Mesenchymal stem cell (in vitro differentiated cells and primary cell): ENCODE results near the gene C4A.

ENCODE experiments used
- DNase-seq: peaks from one replicate; pipeline ENCODE4 v3.0.0-alpha.2; 2013
- H2AFZ ChIP-seq: one replicate; pipeline ENCODE4 v1.6.1; 2013; ENCODE audit warnings: low read depth, mild to moderate bottlenecking, control low read depth, inconsistent platforms, low read length, moderate library complexity
- H2AK5ac ChIP-seq: 2 replicates; pipeline ENCODE4 v1.6.1; 2013; ENCODE audit warnings: low read length, moderate library complexity, mild to moderate bottlenecking, inconsistent platforms; ENCODE audit not compliant: severe bottlenecking
- H2BK120ac ChIP-seq: one replicate; pipeline ENCODE4 v1.6.1; 2013; ENCODE audit warnings: low read depth, mild to moderate bottlenecking, inconsistent platforms, low read length, moderate library complexity
- H2BK12ac ChIP-seq, 2 experiments: one replicate each; pipeline ENCODE4 v1.6.1; 2013; ENCODE audit warnings: inconsistent platforms in 2 of 2, low read length in 2 of 2, mild to moderate bottlenecking in 2 of 2, moderate library complexity in 2 of 2, control low read depth in 1 of 2
- H2BK15ac ChIP-seq: one replicate; pipeline ENCODE4 v1.6.1; 2013; ENCODE audit warnings: mild to moderate bottlenecking, low read depth, inconsistent platforms; ENCODE audit not compliant: poor library complexity, severe bottlenecking
- H2BK5ac ChIP-seq: 2 replicates; pipeline ENCODE4 v1.6.1; 2013; ENCODE audit warnings: low read depth, mild to moderate bottlenecking, low read length, control low read depth, inconsistent platforms; ENCODE audit not compliant: poor library complexity, severe bottlenecking
- H3K14ac ChIP-seq, 2 experiments: one replicate each; pipeline ENCODE4 v1.6.1; 2013; ENCODE audit warnings: inconsistent platforms in 2 of 2, low read length in 2 of 2, control low read depth in 1 of 2, mild to moderate bottlenecking in 1 of 2, moderate library complexity in 1 of 2
- H3K18ac ChIP-seq, 2 experiments: one replicate each; pipeline ENCODE4 v1.6.1; 2013; ENCODE audit warnings: inconsistent platforms in 2 of 2, low read length in 2 of 2, control low read depth in 1 of 2, low read depth in 1 of 2, mild to moderate bottlenecking in 1 of 2
- H3K23ac ChIP-seq, 2 experiments: one replicate each; pipeline ENCODE4 v1.6.1; 2013; ENCODE audit warnings: inconsistent platforms in 2 of 2, low read length in 2 of 2, mild to moderate bottlenecking in 2 of 2, moderate library complexity in 2 of 2, control low read depth in 1 of 2
- H3K27ac ChIP-seq: 2 replicates; pipeline ENCODE4 v1.5.1; 2013; ENCODE audit warnings: mild to moderate bottlenecking, moderate library complexity, low read length, control low read depth, inconsistent platforms; ENCODE audit not compliant: poor library complexity, severe bottlenecking
- H3K27me3 ChIP-seq, 2 experiments: 2 replicates each; pipeline versions ENCODE4 v1.6.1 to v1.7.0; 2013; ENCODE audit warnings: low read length in 2 of 2, mild to moderate bottlenecking in 2 of 2, moderate library complexity in 2 of 2, control low read depth in 1 of 2, inconsistent platforms in 1 of 2; ENCODE audit not compliant: control insufficient read depth in 1 of 2, insufficient read depth in 1 of 2
- H3K36me3 ChIP-seq, 2 experiments: 2 replicates each; pipeline versions ENCODE4 v1.6.1 to v1.7.0; 2013; ENCODE audit warnings: low read length in 2 of 2, control low read depth in 1 of 2, inconsistent platforms in 1 of 2, low read depth in 1 of 2, mild to moderate bottlenecking in 1 of 2; ENCODE audit not compliant: insufficient read depth in 2 of 2, control insufficient read depth in 1 of 2
- H3K4ac ChIP-seq, 2 experiments: one replicate each; pipeline ENCODE4 v1.6.1; 2013; ENCODE audit warnings: inconsistent platforms in 2 of 2, low read length in 2 of 2, mild to moderate bottlenecking in 2 of 2, moderate library complexity in 2 of 2, control low read depth in 1 of 2, low read depth in 1 of 2
- H3K4me1 ChIP-seq: 2 replicates; pipeline ENCODE4 v1.6.1; 2013; ENCODE audit warnings: low read depth, low read length, control low read depth; ENCODE audit not compliant: control insufficient read depth, insufficient read depth
- H3K4me2 ChIP-seq: 2 replicates; pipeline ENCODE4 v1.6.1; 2013; ENCODE audit warnings: low read length, mild to moderate bottlenecking, inconsistent platforms; ENCODE audit not compliant: poor library complexity, severe bottlenecking
- H3K4me3 ChIP-seq, 2 experiments: 2 replicates each; pipeline versions ENCODE4 v1.5.1 to v1.7.0; 2013; ENCODE audit warnings: low read length in 2 of 2, mild to moderate bottlenecking in 2 of 2, control low read depth in 1 of 2, low read depth in 1 of 2; ENCODE audit not compliant: insufficient read depth in 1 of 2
- H3K79me1 ChIP-seq: replicated peaks from 2 replicates; pipeline ENCODE4 v1.6.1; 2013; ENCODE audit warnings: mild to moderate bottlenecking, control low read depth, low read length, inconsistent platforms; ENCODE audit not compliant: poor library complexity, severe bottlenecking
- H3K9ac ChIP-seq: 2 replicates; pipeline ENCODE4 v1.7.0; 2013; ENCODE audit warnings: mild to moderate bottlenecking, low read length, moderate library complexity
- H3K9me3 ChIP-seq: 2 replicates; pipeline ENCODE4 v1.7.0; 2013; ENCODE audit warnings: mild to moderate bottlenecking, low read length; ENCODE audit not compliant: control insufficient read depth
- H4K8ac ChIP-seq: one replicate; pipeline ENCODE4 v1.6.1; 2013; ENCODE audit warnings: inconsistent platforms, mild to moderate bottlenecking, low read length, moderate library complexity
- H4K91ac ChIP-seq: one replicate; pipeline ENCODE4 v1.6.1; 2013; ENCODE audit warnings: mild to moderate bottlenecking, low read length, inconsistent platforms
- WGBS: methylation state at CpG from one replicate; pipeline ENCODE4 v1.1.7; 2013; ENCODE audit warnings: mixed read lengths; 5-methylcytosine and 5-hydroxymethylcytosine counted together

The C4A gene

DNA sequence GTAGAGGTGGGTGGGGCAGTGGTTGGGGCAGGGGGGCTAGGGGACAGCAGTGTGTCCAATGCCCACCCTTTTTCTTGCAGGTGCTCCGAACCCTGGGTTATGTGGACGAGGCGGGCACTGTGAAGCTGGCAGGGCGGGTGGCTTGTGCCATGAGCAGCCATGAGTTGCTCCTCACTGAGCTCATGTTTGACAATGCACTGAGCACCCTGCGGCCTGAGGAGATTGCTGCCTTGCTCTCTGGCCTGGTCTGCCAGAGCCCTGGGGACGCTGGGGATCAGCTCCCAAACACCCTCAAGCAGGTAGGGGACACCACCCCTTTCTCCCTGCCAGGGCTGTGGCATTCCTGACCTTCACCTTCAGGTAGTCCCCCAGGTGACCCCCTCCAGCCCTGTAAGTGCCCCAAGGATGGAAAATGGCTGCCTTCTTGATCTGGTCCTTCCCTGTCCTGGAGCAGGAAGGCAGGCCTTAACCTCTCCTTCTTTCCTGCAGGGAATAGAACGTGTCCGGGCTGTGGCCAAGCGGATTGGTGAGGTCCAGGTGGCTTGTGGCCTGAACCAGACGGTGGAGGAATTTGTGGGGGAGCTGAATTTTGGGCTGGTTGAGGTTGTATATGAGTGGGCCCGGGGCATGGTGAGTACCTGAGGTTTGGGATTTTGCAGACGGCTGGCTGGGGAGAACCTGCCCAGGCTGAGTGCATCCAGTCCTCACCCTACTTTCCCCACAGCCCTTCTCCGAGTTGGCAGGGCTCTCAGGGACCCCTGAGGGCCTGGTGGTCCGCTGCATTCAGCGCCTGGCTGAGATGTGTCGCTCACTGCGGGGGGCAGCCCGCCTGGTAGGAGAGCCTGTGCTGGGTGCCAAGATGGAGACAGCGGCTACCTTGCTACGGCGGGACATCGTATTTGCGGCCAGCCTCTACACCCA is 12.8 kb upstream of the C4A start:
- Histone ChIP-seq H2AK5ac (no peak overlapping the region), H3K14ac (no peak overlapping the region), H4K91ac (no peak overlapping the region), H3K4me3 (no peak overlapping the region), H3K27me3 (no peaks in the 10 kb centered on the region), H3K79me1 (peaks cover 38% of the 10 kb centered on the region), H3K18ac (no peak overlapping the region), H2BK120ac (no peak overlapping the region), H3K27ac (peak overlapping the region; percentile 17), H3K36me3 (peaks cover 62 to 70% of the 10 kb centered on the region in 2 experiments), H2BK15ac (no peak overlapping the region), H3K4me2 (no peak overlapping the region), H2AFZ (no peak overlapping the region), H3K9ac (peak overlapping the region; percentile 99), H2BK5ac (no peak overlapping the region), H4K8ac (no peak overlapping the region), H3K4me1 (peaks cover 32% of the 10 kb centered on the region), H3K23ac (no peak overlapping the region), H3K9me3 (no peaks in the 10 kb centered on the region), H3K4ac (no peak overlapping the region), H2BK12ac (no peak overlapping the region)
- DNase-seq: no peak
- WGBS: 98% methylated on average over 20 of the region's 23 CpGs

DNA sequence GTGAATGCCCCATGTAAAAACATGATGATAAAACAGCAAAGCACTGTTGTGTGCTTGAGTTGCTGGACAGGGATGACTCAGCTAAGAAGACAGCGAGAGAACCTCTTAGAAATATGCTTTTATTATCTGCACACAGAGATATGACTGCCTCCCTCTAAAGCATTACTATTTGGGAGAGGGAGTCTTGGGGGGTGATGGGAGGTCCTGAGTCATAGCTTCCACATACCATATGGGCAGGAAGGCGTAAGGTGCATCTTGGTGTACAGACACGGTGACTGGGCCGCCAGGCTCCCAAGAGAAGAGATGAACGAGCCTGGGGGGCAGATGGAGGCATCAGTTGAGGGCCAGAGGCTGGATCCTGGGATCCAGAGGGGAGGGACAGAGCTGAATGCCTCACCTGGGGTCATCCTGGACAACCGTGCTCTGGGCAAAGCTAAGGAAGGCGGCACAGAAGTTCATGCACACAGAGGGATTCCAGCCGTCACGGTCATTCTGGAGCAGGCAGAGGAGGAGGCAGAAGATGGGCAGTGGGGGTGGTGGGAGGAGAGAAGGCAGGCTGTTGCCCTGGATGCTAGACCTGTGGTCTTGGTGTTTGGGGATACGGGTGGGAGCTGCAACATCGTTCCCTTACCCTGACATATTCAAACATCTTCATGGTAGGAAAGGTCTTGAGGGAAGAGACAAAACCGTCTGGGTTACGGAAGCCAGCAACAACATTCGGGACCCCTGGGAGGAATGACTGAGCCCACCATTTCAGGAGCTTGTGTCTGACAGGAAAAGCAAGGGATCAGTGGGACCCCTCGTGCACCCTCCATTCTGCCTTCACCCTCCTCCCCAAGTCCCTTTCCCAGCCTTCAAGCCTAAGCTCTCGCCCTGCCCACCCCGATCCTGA is 11.9 kb upstream of the C4A start:
- Histone ChIP-seq H3K79me1 (peaks cover 35% of the 10 kb centered on the region), H3K9ac (peak overlapping the region; percentile 99), H2BK12ac (no peak overlapping the region), H3K9me3 (no peaks in the 10 kb centered on the region), H3K14ac (no peak overlapping the region), H4K91ac (no peak overlapping the region), H3K4me1 (peaks cover 32% of the 10 kb centered on the region), H3K27ac (peak overlapping the region; percentile 38), H2BK120ac (no peak overlapping the region), H2BK15ac (no peak overlapping the region), H3K27me3 (no peaks in the 10 kb centered on the region), H3K36me3 (peaks cover 59 to 69% of the 10 kb centered on the region in 2 experiments), H3K4me2 (no peak overlapping the region), H2BK5ac (no peak overlapping the region), H3K18ac (no peak overlapping the region), H2AK5ac (no peak overlapping the region), H3K4ac (no peak overlapping the region), H2AFZ (no peak overlapping the region), H3K4me3 (peak overlapping the region in 1 of 2 experiments; percentile 92), H4K8ac (no peak overlapping the region), H3K23ac (no peak overlapping the region)
- DNase-seq: peak; percentile 25
- 90% methylated on average over 15 of the region's 17 CpGs for WGBS

DNA sequence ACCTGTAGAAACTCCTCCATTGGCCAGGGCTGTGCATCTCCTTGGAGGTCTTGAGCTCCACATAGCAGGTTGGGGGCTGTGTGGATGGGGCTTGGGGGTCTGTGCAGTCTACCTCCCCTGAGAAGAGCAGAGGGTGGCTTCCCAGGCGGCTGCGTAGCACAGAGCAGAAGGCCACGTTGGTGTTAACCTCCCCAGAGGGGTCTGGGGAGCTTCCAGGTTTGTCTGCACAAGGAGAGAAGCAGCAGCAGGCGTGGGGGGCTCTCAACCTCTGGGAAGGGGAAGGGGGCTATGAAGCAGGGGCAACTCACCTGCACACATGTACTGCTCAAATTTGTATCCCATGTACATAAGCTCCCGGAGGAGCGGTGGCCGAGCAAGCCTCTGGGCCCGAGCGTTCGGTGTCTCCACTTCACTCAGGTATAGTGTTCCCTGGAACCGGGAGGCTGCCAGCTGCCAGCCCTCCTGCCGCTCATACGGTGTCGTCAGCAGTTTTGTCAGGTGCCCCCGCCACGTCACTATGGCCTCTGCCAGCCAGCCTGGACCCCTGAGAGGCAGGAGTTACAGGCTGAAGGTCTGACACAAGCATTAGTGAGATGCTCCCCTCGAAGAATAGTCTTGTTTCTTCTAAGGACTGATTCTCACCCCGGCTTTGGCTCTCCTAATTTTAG is 11.1 kb upstream of the C4A start:
- Histone ChIP-seq H3K79me1 (peaks cover 32% of the 10 kb centered on the region), H3K23ac (no peak overlapping the region), H4K8ac (no peak overlapping the region), H4K91ac (no peak overlapping the region), H2BK120ac (no peak overlapping the region), H2BK5ac (no peak overlapping the region), H2AFZ (no peak overlapping the region), H2BK12ac (peak overlapping the region in 1 of 2 experiments; percentile 25), H3K18ac (no peak overlapping the region), H2AK5ac (peak overlapping the region; percentile 40), H3K4ac (no peak overlapping the region), H2BK15ac (peak overlapping the region; percentile 64), H3K9ac (peak overlapping the region; percentile 99), H3K27me3 (no peaks in the 10 kb centered on the region), H3K4me3 (peak overlapping the region in 1 of 2 experiments; percentile 92), H3K9me3 (no peaks in the 10 kb centered on the region), H3K4me1 (peaks cover 32% of the 10 kb centered on the region), H3K14ac (no peak overlapping the region), H3K36me3 (peaks cover 53 to 61% of the 10 kb centered on the region in 2 experiments), H3K4me2 (peak overlapping the region; percentile 61), H3K27ac (no peak overlapping the region)
- no peak for DNase-seq
- 93% methylated on average over 18 of the region's 18 CpGs for WGBS
